HG02973 (cell line): ENCODE results near the gene PCTP.

Source experiments
- ATAC-seq: cut with Tn5 transposase; IDR thresholded peaks from one replicate; pipeline ENCODE4 v1.9.1; 2021; ENCODE audit warnings: moderate library complexity; ENCODE audit not compliant: unreplicated experiment

The PCTP gene

GRCh38 chr17:55785181-55785580, 34.3 kb downstream of the PCTP start:
- ATAC-seq = no peak

GRCh38 chr17:55793272-55793671, 42.4 kb downstream of the PCTP start:
- no peak for ATAC-seq

- ATAC-seq = no peak
Measured at GRCh38 chr17:55794725-55795482, 44.1 kb downstream of the PCTP start.

- ATAC-seq = no peak
Measured at GRCh38 chr17:55806745-55807495, 56.1 kb downstream of the PCTP start.

- ATAC-seq = no peak
Measured at GRCh38 chr17:55811536-55811935, 60.7 kb downstream of the PCTP start.

GRCh38 chr17:55812323-55812722, 61.5 kb downstream of the PCTP start:
- no peak for ATAC-seq

GRCh38 chr17:55813944-55814343, 63.1 kb downstream of the PCTP start:
- no peak for ATAC-seq

GRCh38 chr17:55814377-55814776, 63.5 kb downstream of the PCTP start:
- ATAC-seq = no peak

- ATAC-seq = no peak
Measured at GRCh38 chr17:55816532-55817396, 65.9 kb downstream of the PCTP start.

- ATAC-seq = no peak
Measured at GRCh38 chr17:55817397-55817709, 66.5 kb downstream of the PCTP start.

GRCh38 chr17:55818026-55818425, 67.2 kb downstream of the PCTP start:
- ATAC-seq = no peak

- ATAC-seq = no peak
Measured at GRCh38 chr17:55818451-55819375, 67.9 kb downstream of the PCTP start.

GRCh38 chr17:55820675-55821074, 69.8 kb downstream of the PCTP start:
- ATAC-seq = no peak

- no peak for ATAC-seq
Measured at GRCh38 chr17:55822028-55822427, 71.2 kb downstream of the PCTP start.

GRCh38 chr17:55825213-55825612, 74.4 kb downstream of the PCTP start:
- no peak for ATAC-seq
